DMS153 (cell line): ENCODE data around the gene FKBP7.
"Not testable (repeated sequence)": the region's sequence is repeated elsewhere in the genome, so short reads cannot be mapped to it uniquely, and the experiment has no call there.

ENCODE experiments used
- DNase-seq: peaks from one replicate; lab custom pipeline; 2025; lab: John Stamatoyannopoulos, UW

Gene FKBP7

GRCh38 chr2:178485356-178485755 is 7.0 kb upstream of the FKBP7 start:
- no peak for DNase-seq

GRCh38 chr2:178484245-178485041 is 6.0 kb upstream of the FKBP7 start:
- DNase-seq = peak; percentile 64

DNA sequence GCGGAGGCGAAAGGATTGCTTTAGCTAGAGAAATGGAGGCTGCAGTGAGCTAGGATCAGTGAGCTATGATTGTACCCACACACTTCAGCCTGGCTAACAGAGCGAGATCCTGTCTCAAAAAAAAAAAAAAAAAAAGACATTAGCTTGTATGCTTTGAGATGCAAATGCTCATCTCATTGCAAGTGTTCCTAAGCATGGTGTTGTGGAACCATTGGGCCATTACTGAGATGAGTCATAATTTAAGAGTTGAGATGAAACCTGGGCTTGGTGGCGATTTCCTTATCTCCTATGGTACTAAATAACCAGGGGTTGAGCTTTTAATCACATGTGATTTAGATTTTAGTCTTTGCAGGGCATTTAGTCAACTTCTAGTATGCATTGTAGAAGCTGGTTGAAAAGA is 4.0 kb upstream of the FKBP7 start:
- DNase-seq = no peak

- DNase-seq = peak; percentile 87
These were observed 2.1 kb upstream of the FKBP7 start, which contains the start of gene PLEKHA3 for GRCh38 chr2:178480227-178481181. TSS of gene PLEKHA3 (plus strand) at chr2:178480457. CDS start at chr2:178480870, 413 bp downstream.

GRCh38 chr2:178479758-178480226 is 1.4 kb upstream of the FKBP7 start:
- DNase-seq = no peak

DNA sequence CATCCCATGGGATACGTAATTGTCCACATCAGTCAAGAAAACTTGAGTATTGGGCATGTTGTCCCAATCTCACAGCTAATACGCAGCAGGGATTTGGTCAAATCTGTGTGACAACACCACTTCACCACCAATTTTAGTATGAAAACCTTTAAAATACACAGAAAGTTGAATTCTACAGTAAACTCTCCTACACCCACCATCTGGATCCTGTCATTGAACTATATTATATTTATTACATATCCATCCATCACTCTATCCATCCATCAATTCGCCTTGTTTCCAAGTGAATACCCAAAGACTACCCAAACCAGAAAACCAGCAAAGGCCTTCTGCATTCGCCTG is 846 bp upstream of the FKBP7 start:
- no peak for DNase-seq

GRCh38 chr2:178478130-178478438 is 316 bp downstream of the FKBP7 start:
- DNase-seq = no peak

DNA sequence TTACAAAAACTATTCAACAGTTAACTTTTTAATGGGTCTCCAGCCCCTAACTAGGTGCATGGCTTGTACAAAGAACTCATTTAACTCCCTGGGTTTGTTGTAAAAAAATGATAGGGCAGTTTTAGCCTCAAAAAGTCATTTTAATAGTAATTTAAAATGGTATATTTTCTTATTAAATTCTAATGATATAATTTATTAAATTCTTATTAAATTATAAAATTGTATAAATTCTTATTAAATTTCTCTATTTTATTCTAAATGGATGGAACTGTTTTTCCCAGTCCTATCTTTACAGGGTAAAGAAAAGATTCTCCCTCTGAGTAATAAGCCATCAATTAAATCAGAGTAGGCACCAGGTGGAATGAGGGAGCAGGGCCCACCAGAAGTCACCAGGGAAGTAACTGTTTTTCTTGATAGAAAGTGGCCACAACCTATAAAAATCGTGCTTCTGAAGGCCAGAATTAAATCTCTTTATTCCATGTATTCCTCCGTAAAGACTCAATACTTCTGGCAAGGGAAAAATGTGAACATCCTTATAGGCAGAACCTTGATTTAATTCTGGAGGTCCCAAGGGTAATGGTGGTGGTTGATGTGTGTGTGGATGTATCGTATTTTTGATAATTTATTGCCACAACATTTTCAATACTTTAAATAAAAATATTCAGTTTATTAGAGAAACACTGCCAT is 814 bp downstream of the FKBP7 start:
- no peak for DNase-seq

DNA sequence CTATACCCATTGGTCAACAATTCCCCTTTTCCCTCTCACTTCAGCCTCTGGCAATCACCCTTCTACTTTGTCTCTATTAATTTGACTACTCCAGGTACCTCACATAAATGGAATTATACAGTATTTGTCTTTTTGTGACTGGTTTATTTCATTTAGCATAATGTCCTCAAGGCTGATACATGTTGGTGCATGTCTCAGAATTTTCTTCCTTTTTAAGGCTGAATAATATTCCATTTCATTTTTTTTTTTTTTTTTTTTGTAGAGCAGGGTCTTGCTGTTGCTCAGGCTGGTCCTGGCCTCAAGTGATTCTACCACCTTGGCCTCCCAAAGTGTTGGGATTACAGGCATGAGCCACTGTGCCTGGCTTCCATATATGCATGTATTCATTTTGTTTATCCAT is 1.9 kb downstream of the FKBP7 start:
- DNase-seq = no peak

- no peak for DNase-seq
These were observed 3.8 kb downstream of the FKBP7 start for GRCh38 chr2:178474560-178474959.

GRCh38 chr2:178473931-178474330 is 4.5 kb downstream of the FKBP7 start:
- no peak for DNase-seq

- DNase-seq = no peak
These were observed 5.0 kb downstream of the FKBP7 start for GRCh38 chr2:178473373-178473772.

DNA sequence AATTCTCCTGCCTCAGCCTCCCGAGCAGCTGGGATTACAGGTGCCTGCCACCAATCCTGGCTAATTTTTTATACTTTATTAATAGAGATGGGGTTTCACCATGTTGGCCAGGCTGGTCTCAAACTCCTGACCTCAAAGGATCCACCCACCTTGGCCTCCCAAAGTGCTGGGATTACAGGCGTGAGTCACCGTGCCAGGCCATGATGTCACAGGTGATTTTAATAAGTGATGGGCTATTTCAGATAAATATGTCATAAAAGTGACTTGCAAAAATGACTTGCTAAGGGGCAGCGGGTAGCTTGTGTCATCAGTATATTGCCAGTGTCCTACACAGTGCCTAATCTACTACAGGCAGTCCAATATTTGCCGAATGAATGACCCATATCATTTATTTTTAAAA is 7.1 kb downstream of the FKBP7 start:
- not testable (repeated sequence) for DNase-seq

- DNase-seq = no peak
These were observed 9.1 kb downstream of the FKBP7 start for GRCh38 chr2:178469219-178469849.

GRCh38 chr2:178457390-178457886 is 21.0 kb downstream of the FKBP7 start:
- DNase-seq = no peak

GRCh38 chr2:178455947-178456346 is 22.5 kb downstream of the FKBP7 start:
- no peak for DNase-seq

DNA sequence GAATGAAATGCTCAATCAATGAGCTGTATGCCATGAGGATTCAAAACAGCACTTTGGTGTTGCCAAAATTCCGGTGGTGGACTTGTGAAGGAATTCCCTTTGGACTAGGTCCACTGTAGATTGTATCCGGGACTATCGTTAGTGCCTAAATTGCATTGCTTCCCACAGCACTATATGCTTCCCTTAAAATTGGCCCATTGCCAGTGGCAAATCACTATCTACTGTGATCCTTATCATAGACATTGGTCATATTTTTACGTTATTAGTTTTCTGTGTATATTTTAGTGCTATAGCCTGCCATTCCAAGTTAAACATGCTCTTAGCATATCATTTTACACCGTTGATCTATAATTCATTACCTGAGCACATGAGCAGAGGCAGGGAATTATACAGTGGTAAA is 25.5 kb downstream of the FKBP7 start:
- no peak for DNase-seq

- no peak for DNase-seq
These were observed 26.1 kb downstream of the FKBP7 start for GRCh38 chr2:178452334-178452733.

DNA sequence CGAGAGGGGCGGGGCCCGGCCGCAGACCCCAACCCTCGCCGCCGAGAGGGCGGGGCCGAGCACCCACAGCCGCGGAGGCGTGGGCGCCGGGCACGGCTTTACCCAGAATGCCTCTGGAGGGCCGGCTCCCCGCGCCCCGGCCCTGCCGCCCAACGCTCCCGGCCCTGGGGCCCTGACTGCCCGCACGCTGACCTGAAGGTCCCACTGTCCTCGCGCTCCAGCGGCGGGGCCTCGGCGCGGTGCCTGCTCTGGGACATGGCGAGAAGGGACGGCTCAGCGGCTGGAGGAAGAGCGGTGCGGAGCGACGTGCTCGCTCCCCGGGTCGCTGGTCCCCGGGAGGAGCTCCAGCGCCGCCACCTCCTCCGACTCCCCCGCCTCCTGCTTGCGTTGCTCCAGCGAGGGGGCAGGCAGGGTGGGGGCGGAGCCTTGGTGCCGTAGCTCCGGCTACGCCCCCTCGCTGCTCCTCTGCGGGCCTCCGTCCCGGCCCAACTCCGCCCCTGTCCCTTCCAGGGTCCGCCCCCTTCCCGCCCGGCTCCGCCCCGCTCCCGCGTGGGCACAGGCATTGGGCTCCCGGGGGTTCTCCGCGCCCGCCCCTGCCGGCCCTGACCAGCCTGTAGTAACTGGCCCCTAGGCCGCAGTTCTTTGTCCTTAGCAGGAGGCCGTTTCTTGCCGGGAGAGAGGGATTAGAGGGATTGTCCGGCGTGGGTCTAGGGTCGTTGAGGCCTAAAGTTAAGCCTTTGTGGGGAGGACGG is 27.4 kb downstream of the FKBP7 start, which contains the start of the genes PJVK and PRKRA:
TSS of gene PJVK (plus strand) at position 605 of the 752 bp plus-strand sequence. CDS start 2,032 bp downstream, outside the sequence.
TSS of gene PRKRA (minus strand) at position 402 of the 752 bp plus-strand sequence. CDS start at position 257, 145 bp downstream.
- peak; percentile 96 for DNase-seq

GRCh38 chr2:178450524-178450773 is 28.0 kb downstream of the FKBP7 start:
- peak; percentile 74 for DNase-seq
